Stimulated activated CD4-positive, alpha-beta T cell treated with anti-CD3 and anti-CD28 coated beads, TNF-alpha, amount 100 ng/mL, for 24 hours (primary cell): Measurements from ENCODE around the gene PRMT5.

Experiments used
- DNase-seq, 3 experiments: peaks; one replicate each; pipeline ENCODE4 v3.0.0-alpha.2; 2020; ENCODE audit warnings: low read depth in 3 of 3

Gene PRMT5

DNA sequence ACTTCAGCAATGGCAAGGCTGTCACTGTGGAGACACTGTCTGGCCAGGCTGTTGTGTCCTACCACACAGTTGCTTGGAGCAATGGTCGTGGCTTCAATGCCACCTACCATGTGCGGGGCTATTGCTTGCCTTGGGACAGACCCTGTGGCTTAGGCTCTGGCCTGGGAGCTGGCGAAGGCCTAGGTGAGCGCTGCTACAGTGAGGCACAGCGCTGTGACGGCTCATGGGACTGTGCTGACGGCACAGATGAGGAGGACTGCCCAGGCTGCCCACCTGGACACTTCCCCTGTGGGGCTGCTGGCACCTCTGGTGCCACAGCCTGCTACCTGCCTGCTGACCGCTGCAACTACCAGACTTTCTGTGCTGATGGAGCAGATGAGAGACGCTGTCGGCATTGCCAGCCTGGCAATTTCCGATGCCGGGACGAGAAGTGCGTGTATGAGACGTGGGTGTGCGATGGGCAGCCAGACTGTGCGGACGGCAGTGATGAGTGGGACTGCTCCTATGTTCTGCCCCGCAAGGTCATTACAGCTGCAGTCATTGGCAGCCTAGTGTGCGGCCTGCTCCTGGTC lies 53.3 kb downstream of the PRMT5 start:
- DNase-seq = no peak

DNA sequence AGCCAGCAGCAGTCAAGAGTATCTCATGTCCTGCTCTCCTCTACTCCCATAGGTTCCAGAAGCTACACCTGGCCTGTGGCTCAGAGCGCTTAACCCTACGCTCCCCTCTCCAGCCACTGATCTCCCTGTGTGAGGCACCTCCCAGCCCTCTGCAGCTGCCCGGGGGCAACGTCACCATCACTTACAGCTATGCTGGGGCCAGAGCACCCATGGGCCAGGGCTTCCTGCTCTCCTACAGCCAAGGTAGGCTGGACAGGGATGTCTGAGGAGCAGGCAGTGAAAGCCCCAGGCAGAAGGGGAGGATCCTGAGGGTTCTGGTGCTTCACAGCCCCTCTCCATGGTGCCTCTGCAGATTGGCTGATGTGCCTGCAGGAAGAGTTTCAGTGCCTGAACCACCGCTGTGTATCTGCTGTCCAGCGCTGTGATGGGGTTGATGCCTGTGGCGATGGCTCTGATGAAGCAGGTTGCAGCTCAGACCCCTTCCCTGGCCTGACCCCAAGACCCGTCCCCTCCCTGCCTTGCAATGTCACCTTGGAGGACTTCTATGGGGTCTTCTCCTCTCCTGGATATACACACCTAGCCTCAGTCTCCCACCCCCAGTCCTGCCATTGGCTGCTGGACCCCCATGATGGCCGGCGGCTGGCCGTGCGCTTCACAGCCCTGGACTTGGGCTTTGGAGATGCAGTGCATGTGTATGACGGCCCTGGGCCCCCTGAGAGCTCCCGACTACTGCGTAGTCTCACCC lies 54.0 kb downstream of the PRMT5 start:
- DNase-seq = no peak

DNA sequence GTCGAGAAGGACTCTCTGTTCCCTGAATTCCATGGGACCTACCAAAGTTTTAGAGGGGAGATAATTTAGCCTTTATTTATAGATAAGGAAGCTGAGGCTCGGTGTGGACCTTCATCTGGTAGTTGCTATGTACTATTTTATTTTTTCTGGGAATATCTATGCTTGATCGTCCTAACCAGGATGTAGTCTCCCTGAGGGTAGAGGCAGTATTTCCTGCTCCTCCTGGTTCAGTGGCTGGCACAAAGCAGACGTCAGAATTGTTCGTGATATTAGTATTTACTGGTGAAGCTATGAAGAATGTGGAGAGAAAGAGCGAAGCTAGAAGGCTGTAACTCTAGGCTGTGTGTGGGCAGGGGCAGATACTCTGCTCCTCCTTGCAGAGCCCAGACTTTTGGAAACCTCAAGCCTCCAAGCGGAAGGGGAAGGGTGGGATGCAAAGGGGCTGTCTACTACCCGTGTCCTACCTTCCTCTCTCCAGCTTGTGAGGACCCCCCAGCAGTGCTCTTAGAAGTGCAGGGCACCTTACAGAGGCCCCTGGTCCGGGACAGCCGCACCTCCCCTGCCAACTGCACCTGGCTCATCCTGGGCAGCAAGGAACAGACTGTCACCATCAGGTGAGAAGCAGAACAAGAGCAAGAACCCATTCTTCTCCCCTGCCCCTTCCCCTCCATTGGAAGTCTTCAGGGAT lies 56.2 kb downstream of the PRMT5 start:
- no peak for DNase-seq

DNA sequence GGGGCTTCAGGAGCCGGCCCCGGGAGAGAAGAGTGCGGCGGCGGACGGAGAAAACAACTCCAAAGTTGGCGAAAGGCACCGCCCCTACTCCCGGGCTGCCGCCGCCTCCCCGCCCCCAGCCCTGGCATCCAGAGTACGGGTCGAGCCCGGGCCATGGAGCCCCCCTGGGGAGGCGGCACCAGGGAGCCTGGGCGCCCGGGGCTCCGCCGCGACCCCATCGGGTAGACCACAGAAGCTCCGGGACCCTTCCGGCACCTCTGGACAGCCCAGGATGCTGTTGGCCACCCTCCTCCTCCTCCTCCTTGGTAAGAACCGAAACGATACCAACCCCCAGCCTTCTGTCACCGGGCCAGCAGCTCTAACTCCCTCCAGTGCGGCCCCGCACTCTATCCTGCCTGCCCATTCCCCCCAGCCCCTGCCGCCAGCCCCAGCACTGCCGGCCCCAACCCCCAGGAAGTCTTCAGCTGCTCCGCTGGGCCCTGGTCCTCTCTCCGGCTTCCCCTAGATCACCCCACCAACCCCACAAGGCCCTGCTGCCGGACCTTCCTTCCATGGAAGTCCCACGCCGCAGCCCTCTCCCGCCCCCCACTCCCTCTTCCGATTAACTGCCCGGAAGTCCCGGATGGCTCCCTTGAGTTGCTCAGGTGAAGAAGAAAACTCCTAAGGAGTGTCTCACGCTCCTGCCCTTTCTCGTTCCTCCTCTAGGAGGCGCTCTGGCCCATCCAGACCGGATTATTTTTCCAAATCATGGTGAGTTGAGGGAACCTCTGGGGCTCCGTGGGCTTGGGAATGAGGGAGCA lies 56.9 kb downstream of the PRMT5 start:
- DNase-seq = peak; percentile 50 to 74 (median 56)

DNA sequence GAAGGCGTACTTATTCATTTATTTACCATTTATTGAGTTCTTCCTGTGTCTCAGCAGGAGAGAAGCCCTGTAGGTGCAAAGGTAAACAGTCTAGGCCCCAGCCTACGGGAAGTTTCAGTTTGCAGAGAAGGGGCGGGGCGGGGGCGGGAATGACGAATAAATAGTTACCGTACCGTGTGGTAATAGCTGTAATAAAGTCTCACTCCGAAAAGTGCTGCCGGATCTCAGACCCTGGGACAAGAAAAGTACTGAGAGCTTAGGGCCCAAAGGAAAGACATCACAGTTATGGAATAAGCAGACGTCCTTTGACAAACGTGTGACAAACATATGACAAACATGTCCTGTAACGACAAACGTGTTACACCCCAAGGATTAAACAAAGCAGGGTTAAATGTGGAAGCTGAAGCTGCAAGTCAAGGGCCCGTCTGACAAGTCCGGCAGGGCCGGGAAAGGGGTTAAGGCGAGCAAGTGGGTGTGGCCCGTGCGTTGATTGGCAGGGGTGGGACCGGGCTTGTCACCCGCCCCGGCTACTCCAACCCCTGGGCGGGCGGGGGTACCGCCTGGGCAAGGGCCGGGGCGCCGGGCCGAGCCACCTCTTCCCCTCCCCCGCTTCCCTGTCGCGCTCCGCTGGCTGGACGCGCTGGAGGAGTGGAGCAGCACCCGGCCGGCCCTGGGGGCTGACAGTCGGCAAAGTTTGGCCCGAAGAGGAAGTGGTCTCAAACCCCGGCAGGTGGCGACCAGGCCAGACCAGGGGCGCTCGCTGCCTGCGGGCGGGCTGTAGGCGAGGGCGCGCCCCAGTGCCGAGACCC lies 57.7 kb downstream of the PRMT5 start, which contains the start of gene LRP10:
TSS of gene LRP10 (plus strand) at position 517 of the 809 bp plus-strand sequence. CDS start 564 bp downstream, outside the sequence.
- peak; percentile 52 to 78 (median 54) for DNase-seq

DNA sequence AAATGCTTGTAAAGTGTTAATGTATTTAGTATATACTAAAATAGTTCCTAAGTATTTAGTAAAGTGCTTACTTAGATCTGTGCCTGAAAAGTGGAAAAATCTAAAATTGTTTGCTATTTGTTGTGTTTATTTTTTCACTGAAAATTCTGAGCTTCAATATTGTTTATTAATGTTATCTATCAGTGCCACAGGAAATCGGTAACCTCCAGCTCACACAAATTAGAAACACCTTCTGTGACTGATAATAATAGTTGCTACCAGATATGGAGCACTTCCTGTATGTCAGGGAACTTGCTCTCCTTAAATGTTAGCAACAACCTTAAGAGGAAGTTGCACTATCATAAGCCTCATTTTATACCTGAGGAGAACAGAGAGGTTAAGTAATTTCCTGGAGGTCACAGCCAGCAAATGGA lies 58.4 kb downstream of the PRMT5 start:
- DNase-seq = no peak
